Measurements from ENCODE around the gene PIP5K1B.

PIP5K1B gene

GRCh38 chr9:68870086-68870485 is 165.0 kb downstream of the PIP5K1B start:
- no peak for DNase-seq

- DNase-seq: no peak
These were observed 166.2 kb downstream of the PIP5K1B start for GRCh38 chr9:68871236-68871635.

DNA sequence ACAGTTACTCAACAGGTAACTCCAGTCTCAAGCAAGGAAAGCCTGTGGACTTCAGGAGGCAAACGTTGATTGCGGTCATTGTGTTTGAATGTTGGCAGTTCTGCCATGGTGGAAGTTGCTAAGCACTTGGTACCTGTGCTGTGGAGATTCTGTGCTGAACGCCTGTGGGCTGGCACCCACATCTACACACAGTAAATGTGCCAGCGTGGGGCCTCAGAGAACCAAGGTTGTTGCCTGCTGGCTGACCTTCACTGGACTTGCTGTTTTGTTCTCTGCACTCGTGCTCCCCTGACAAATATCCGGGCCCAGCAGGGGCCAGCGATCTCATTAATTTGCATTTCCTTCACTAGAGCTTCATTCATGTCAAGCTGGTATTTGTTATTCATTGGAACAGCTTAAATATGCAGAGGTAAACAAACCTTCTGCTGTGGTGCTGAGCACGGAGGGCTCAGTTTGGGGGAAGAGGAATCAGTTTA is 167.0 kb downstream of the PIP5K1B start:
- no peak for DNase-seq

DNA sequence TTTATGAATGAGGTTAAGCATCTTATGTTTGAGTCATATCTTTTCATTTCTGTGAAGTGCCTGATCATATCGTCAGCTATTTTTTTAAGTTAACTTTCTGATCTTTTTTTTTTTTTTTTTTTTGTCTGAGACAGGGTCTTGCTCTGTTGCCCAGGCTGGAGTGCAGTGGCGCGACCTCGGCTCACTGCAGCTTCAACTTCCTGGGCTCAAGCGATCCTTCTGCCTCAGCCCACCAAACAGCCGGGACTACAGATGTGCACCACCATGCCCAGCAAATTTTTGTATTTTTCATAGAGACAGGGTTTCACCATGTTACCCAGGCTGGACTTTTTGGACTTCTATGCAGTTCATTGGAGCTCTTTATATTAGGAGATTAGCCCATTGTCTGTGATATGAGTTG is 168.1 kb downstream of the PIP5K1B start:
- no peak for DNase-seq

DNA sequence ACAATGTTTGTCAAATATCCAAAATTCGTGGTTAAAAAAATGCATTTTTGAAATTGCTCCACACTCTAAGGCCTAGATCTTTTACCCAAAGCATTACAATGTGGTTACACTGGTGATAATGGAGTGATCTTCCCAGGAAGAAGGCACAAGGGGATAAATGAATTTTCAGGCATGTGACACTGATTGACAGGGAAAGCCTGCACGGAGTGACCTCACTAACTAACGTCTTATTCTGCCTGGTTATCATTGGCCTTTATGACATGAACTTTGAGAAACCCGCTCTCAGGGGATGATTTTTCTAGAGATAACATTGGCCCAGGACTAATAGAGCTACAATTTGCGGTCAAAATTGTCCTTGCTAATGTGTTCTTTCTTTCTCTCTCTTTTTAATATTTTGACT is 171.2 kb downstream of the PIP5K1B start:
- no peak for DNase-seq

DNA sequence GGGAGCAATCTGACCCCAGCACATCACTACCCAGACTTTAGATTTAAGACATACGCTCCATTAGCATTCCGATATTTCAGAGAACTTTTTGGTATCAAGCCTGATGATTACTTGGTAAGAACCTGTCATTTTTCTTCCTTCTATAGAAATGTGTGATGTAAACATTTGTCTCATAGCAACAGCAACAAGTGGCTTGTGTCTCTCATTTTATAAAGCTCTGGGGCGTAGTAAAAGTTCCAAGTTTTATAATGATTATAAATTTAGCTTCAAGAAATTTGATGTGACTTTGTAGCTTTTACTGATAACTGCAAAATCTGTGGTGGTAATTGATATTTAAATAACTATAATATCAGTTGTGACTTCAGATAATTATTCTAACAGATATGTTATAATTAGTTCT is 171.6 kb downstream of the PIP5K1B start:
- DNase-seq: no peak

- no peak for DNase-seq
These were observed 172.2 kb downstream of the PIP5K1B start for GRCh38 chr9:68877219-68877618.

DNA sequence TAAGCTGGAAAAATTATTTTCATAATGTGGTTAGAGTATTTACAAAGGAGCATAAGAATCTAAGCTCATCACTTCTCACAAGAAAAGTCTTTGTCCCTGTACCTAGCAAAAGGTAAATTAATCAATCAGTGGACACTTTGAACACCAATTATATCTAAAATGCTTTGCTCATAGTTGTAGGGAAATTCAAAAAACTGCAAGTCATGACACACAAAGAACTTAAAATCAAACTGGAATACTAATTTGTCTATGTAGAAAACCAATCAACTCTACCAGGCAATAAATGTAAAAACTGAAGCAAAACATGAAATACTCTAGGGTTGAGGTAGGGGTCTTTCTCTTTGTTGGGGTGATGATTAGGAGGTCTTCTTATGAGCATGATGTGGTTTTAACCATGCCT is 173.4 kb downstream of the PIP5K1B start:
- no peak for DNase-seq

DNA sequence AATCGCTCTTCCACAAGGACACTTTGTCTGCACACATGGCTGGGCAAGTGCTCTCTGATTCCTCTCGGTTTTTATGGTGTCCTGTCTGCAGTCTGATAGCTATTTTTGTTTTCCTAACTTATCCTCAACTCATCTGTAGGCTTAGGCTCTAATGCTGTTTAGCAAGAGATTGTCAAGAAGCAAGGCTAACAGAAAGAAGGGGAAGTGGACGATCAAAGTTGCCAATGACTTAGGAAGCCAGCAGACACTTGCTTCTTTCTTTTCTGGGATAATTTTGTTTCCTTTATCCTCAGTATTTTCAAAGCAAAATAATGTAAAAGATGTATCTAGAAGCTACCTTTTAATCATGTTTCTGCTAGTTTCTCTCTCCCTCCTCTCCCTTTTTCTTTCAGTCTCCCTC is 178.2 kb downstream of the PIP5K1B start:
- DNase-seq: no peak

GRCh38 chr9:68887232-68887631 is 182.2 kb downstream of the PIP5K1B start:
- no peak for DNase-seq

- no peak for DNase-seq
These were observed 189.5 kb downstream of the PIP5K1B start for GRCh38 chr9:68894502-68894901.

DNA sequence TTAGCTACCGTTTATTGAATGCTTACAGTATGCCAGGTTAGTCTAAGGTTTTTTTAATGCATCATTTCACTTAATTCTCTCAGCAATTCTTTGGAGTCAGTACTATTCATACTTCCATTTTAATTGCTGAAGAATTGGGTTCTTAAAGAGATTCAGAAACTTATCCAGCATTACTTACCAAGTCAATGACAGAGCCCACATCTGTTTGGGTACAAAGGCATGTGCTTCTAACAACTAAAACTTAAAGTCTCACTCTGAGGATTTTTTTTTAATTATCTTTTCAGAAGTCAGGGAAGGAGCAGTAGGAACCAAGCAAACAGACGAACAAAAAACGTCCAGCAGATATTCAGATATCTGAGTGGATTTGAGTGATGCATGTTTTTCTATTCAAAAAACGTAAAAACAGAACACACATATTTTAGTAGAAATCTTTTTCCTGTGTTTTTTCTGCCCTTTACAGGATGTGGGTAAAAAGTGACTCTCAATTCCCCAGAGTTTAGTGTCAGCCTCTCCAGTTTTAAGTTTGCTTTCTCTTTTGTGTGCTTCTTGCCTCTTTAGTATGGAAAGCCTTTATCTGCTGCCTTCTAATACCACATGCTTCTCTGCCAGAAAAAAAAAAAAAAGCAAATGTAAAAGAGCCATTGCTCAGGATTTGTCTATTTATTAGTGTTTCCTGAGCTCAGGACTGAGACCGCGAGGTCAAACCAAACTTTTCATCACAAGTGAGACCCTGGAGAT is 190.9 kb downstream of the PIP5K1B start:
- no peak for DNase-seq

GRCh38 chr9:68896486-68896885 is 191.4 kb downstream of the PIP5K1B start:
- DNase-seq: no peak

DNA sequence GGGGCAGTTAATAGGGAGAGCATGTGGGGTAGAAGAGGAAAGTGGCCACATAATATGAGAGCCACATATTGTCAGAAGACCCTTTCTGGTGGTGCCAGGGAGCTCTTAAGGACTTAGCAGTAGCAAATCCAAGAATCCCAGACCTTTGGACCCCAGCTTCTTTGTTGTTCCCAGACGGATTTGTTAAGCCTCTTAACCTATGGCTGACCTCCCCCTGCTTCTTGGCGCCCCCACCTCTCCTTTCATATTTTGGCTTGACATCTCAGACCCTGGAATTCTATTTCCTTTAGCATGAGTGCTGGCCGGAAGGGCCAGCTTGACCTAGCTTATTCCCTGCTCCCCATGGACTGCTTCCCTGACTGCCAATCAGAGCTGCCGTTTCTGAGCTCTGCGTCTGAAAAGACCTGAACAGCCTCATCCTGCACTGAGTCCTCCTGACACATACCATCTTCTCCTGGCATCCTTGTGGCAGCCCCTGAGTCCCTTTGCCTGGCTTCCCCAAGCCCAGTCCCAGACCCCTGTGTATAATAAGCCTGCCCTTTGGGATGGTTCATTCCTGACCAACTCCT is 192.6 kb downstream of the PIP5K1B start:
- no peak for DNase-seq

DNA sequence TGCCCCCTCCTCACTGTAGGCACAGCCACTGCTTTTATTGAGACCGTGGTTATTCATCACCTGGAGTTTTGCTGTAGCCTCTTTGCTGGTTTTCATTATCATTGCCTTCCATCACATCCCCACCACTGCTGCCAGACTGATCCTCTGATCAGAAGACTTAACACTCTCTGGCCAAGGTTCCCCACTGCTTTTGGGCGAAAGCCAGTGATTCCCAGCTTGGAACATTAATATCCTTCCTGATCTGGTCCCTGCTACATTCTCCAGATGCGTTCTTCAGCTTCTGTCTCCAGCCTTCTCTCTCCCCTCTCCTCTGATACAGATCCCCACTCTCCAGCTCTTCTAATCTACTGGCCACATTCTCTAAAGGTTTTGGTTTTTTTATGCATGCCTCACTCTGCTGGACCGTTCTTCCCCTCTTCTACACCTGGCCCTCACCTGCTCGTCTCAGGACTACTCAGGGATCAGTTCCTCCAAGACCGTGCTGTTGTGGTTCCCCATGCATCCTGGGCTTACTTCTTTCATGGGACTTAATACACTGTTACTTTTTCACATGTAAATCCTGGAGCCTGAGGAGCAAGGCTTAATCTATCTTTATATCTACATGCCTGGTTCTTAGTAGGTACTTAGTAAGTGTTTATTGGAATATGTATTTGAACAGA is 193.9 kb downstream of the PIP5K1B start:
- no peak for DNase-seq

DNA sequence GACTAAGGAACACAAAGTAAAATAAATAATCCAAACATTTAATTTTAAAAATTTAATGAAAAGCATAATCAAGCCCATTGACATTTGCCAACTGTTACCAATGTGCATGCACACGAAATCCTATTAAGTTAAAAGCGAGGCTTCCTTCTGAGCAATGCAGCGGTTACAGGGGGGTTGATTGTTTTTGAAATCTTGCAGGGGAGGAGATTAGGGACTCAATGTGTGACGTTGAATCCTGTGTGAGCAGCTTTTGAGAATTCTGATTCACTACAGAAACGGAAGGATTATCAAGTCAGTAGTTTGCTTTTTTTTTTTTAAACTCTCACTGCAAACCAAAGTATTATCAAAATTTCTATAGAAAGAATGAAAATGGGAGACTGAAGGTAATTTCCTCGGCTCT is 199.4 kb downstream of the PIP5K1B start:
- no peak for DNase-seq

- DNase-seq: no peak
These were observed 200.1 kb downstream of the PIP5K1B start for GRCh38 chr9:68905129-68905528.

- no peak for DNase-seq
These were observed 202.9 kb downstream of the PIP5K1B start for GRCh38 chr9:68907910-68908309.

- DNase-seq: no peak
These were observed 207.5 kb downstream of the PIP5K1B start for GRCh38 chr9:68912561-68912960.

DNA sequence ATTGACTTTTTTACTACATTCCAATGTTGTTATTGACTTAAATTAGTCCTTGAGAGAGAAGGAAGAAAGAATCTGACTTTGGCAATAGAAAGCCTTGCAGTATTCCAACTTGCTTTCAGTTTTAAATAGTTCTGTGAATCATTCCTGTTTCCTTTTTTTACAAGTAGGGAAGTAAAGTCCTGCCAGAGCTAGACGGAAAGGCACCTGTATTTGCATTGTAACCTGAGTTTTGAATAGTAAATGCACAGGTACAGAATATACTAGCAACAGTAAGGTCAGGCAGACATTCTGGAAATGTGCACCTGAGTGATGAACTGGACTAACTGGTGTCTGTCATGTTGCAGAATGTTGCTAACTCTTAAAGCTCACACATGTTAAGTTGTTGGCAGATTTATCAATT is 208.0 kb downstream of the PIP5K1B start:
- DNase-seq: no peak

GRCh38 chr9:68914751-68915150 is 209.7 kb downstream of the PIP5K1B start:
- DNase-seq: no peak

DNA sequence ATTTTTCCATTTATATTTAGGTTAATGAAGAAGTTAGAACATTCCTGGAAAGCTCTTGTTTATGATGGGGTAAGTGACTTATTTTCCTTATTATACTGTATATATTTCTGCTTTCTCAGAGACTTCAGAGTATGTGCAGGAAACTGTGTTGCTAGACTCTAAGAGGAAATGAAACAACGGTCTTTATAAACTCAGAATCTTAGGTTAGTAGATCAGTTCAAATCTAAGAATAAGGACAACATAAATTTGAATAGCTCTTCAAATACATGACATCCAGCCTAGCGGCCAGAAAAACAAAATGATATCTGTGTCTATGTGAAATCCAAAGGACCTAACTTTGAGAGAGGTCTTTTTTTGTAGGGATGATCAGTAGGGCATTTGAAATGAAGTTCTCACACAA is 214.6 kb downstream of the PIP5K1B start:
- no peak for DNase-seq

- no peak for DNase-seq
These were observed 215.9 kb downstream of the PIP5K1B start for GRCh38 chr9:68920921-68921320.

- DNase-seq: no peak
These were observed 218.4 kb downstream of the PIP5K1B start for GRCh38 chr9:68923480-68923879.
